Myocyte (in vitro differentiated cells): ENCODE results near the gene HDGFL3. TPM values are rescaled to one million over a fixed set of nuclear protein-coding genes. Genes with fewer than 3 reads are reported as not detected.
"Not testable (repeated sequence)": the region's sequence is repeated elsewhere in the genome, so short reads cannot be mapped to it uniquely, and the experiment has no call there.

Experiments used
- DNase-seq: peaks from one replicate; pipeline ENCODE4 v3.0.0-alpha.2; 2012; ENCODE audit warnings: low read depth
- polyA plus RNA-seq: library from polyadenylated mRNA; unstranded; fragments of >200 nt; gene quantifications from one replicate; pipeline ENCODE4 v1.2.1, GENCODE V29; 2012; ENCODE audit warnings: missing spikeins
- total RNA-seq: library from RNA; depleted of rRNA; stranded (reverse); fragments of >200 nt; gene quantifications from 2 replicates; pipeline ENCODE4 v1.2.3, GENCODE V29; 2014

The HDGFL3 gene
- total RNA-seq: 40.9 and 43.3 TPM in 2 replicates
- polyA plus RNA-seq: 38.1 TPM

DNA sequence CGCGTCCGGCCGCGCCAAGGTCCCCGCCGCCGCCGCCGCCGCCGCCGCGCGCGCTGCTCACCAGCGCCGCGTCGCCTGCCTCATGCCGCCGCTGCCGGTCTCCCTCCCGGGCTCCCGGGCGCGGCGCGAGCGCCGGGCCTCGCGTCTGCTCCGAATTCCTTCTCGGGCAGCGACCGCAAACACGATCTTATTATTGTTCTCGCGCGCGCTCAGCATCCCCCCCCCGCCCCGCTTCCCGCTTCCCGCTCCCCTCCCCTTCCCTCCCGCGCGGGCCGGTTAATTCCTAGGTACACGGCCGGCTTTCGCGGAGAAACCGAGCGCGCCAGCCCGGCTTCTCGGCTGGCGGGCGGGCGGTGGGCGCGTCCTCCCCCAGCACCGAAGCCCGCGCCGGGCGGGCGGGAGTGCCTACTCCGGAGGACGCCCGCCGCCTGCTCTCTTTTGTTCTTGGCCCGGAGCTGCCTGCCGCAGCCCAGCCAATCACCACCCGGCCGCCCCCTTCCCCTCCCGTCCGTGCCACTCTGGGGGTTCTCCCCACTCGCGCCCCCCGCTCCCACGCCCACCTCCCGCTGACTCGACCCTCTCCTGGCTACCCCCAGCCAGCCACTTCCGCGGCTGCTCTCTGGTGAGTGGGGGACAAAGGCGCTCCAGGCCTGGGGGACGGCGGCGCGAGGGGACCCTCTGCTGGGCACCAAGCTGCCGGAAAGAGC, at the start of gene HDGFL3:
TSS of gene HDGFL3 (minus strand) at position 164 of the 707 bp plus-strand sequence. CDS start 409 bp downstream, outside the sequence.
- DNase-seq: peak; percentile 71

DNA sequence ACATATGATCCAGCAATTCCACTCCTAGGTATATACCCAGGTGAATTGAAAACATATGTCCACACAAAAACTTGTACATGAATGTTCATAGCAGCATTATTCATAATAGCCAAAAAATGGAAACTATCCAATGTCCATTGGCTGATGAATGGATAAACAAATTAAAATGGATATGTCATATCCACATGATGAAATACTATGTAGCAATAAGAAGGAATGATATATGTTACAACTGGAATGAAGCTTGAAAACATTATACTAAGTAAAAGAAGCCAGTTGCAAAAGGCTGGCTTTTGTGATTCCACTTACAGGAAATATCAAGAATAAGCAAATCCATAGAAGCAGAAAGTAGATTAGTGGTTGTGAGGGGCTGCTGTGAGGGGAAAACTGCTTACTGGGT, 43.2 kb upstream of the HDGFL3 start:
- no peak for DNase-seq

DNA sequence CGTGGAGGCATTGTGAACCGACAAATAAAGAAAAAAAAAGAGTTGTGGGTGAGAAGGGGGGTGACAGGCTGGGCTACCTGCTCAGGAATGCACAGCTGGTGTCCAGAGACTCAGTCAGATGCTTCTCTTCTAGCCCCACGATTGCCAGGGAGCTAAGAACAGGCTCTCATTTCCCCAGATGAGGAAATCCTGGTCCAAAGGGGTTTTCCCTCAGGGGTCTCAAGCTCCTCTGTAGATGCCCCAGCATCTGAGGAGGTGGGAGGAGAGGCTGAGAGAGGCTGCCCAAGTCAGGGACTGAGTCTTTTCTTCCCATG, 41.4 kb upstream of the HDGFL3 start:
- DNase-seq: no peak

DNA sequence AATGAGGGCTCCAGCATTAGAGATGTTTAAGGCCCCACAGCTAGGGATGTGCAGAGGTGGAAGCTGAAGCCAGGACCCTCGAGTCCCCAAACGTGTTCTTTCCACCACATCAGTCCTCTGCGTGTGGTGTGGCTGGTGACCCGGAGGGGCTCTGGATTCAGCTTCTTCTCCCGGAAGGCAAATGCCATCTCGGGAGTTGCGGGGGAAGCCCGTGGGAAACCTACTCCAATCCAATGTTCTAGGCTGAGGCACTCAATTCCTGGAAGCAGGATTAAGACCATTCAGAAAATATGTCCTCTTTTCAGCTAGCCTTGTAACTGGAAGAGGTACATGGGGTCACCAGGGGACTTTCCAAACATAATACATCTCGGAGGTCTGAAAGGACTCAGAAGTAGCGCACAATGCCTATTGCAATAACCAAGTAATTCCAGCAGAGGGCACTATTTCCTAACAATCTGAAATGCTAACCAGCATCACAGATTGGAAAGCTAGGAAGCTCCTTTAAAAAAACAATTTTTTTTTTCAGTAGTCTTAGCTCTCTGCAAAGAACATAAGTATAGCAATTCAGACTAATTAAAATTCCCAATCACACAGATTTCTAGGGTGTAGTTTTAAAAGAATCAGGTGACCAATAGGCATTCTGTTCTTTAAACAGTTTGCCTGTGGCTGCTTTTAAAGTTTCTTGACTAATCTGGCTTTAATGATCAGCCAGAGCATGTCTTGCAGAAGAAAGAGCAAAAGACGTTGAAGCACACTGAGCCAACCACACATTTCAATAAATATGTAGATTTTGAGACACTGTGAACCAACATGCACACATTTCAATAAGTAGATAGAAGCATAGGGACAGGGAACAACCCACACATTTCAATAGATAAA, 40.8 kb upstream of the HDGFL3 start:
- DNase-seq: peak; percentile 77

DNA sequence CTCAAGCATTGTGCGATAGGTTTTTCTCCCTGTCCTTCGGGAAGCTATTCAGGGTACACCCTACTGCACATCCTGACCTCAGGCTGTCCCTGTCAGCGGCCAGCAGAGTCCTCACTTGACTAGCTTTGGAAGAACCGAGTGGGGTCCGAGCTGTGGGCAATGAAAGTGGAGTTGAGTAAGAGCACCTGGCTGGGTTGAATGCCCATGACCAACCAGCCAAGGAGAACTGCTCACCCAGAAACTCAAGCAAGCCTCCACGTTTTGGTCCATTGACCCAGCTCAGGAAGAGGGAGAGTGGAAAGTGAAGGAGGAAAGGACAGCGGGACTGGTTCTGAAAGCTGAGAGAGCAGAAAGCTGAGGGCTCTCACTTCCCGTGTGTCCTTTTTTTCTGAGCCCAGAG, 36.0 kb upstream of the HDGFL3 start:
- no peak for DNase-seq

DNA sequence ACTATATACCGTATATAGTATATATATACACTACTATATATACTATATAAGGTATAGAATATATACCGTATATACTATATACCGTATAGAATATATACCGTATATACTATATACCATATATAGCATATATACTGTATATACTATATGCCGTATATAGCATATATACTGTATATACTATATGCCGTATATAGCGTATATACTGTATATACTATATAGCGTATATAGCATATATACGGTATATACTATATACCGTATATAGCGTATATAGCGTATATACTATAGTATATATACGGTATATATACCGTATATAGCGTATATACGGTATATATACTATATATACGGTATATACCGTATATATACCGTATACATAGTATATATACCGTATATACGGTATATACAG, 22.6 kb upstream of the HDGFL3 start:
- no peak for DNase-seq

DNA sequence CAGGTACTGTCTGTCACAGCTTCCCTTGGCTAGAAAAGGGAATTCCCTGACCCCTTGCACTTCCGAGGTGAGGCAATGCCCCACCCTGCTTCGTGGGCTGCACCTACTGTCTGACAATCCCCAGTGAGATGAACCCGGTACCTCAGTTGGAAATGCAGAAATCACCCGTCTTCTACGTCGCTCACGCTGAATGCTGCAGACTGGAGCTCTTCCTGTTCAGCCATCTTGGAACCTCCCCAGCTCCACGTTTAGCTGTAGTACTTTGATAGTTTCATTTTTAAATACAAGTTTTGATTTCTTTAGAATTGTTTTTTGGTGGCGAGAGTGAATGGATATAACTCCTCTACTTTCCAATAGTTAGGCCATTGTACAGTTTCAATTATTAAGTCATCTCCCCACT, 17.8 kb upstream of the HDGFL3 start:
- DNase-seq: no peak

DNA sequence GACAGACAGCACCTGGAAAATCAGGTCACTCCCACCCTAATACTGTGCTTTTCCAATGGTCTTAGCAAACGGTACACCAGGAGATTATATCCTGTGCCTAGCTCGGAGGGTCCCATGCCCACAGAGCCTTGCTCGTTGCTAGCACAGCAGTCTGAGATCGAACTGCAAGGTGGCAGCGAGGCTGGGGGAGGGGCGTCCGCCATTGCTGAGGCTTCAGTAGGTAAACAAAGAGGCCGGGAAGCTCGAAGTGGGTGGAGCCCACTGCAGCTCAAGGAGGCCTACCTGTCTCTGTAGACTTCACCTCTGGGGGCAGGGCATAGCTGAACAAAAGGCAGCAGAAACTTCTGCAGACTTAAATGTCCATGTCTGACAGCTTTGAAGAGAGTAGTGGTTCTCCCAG, 14.2 kb upstream of the HDGFL3 start:
- not testable (repeated sequence) for DNase-seq

DNA sequence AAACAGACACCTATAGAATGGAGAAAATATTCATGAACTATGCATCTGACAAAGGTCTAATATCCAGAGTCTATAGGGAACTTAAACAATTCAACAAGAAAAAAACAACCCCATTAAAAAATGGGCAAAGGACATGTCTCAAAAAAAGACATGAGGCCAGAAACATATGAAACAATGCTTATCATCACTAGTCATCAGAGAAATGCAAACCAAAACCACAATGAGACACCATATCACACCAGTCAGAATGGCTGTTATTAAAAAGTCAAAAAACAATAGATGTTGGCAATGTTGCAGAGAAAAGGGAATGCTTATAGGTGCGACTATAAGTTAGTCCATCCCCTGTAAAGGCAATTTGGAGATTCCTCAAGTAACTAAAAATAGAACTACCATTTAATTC, 11.4 kb upstream of the HDGFL3 start:
- no peak for DNase-seq

DNA sequence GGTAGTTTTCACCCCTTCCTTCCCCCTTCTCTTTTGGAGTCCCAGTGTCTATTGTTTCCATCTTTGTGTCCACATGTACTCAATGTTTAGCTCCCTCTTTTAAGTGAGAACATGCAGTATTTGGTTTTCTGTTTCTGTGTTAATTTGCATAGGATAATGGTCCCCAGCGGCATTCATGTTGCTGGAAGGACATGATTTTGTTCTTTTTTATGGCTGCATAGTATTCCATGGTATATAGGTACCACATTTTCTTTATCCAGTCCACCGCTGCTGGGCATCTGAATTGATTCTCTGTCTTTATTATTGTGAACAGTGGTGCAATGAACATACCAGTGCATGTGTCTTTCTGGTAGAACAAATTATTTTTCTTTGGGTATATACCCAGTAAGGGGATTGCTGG, 7.7 kb upstream of the HDGFL3 start:
- no peak for DNase-seq

DNA sequence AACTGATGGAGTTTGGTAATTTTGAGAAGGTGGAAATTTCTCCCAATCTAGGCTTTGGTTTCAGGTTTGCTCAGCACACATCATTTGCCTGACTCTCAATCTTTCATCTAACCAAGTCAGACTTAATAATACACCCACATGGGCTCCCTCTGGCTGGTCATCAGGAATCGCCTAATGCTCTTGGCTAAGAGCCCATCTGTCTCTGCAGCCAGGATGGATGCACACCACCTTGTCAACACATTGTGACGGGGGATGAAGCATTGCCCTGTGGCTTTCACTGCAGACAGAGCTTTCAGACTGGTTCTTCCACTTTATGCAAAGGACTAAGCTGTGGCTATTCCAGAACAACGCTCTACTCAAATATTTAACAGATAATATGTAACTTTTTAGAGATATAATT, 3.0 kb upstream of the HDGFL3 start:
- DNase-seq: peak; percentile 30

DNA sequence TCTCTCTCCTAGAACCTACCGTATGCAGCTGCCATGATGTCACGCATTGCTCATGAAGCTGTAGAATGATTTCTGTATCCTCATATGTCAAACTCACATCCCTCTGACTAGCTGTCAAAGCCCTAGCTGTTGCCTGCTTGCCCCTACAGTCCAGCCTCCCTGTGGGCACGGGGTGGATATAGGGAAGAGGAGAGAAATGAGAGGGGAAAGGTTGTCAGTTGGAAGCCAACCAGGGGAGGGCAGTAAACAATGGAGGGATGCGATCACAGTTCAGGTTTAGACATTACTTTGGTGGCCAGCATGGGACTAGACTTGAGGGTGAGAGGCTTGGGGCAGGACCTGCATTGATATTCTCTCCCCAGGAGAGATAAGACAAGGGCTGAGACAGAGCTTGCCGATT, 1.7 kb upstream of the HDGFL3 start:
- no peak for DNase-seq

DNA sequence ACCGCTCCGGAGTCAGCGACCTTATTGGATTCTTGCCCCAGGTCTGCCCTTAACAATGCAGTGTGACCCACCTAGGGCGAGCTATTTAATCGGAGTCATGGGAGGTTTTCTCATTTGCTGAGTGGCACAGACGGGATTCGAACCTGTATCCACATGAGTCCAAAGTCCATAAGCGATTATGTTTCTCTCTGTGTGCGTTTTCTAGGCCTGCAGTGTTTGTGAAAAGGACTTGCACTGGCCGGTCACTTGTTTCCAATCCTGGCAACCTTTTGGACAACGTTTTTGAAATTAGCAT, 691 bp upstream of the HDGFL3 start:
- no peak for DNase-seq

DNA sequence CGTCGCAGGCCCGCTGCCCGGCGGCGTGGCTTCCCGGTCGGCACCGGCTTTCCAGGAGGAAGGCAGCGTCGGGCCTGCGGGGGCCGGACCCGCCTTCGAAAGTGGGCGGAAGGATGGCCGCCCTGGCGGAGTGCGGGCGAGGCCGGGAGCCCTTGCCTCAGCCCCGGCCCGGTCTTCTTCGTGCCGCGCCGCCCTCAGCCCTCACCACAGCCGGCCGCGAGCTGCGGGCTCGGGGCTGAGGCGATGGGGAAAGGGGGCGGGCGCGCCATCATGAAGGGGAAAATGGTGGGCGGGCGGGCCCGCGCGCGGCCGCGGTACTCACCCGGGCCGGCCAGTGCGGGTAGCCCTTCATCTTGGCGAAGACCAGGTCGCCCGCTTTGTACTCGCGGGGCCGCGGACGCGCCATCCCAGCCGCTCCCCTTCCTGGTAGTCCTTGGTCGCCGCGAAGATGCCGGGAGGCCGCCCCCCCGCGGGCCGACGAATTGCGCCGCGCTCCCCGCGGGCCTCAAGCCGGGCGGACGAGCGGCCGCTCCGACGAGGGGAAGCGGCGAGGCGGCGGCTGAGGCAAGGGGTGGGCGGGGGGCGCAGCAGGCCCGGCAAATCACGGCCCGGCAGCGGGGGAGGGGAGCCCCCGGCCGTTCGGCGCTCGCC, 489 bp downstream of the HDGFL3 start:
- peak; percentile 52 for DNase-seq

DNA sequence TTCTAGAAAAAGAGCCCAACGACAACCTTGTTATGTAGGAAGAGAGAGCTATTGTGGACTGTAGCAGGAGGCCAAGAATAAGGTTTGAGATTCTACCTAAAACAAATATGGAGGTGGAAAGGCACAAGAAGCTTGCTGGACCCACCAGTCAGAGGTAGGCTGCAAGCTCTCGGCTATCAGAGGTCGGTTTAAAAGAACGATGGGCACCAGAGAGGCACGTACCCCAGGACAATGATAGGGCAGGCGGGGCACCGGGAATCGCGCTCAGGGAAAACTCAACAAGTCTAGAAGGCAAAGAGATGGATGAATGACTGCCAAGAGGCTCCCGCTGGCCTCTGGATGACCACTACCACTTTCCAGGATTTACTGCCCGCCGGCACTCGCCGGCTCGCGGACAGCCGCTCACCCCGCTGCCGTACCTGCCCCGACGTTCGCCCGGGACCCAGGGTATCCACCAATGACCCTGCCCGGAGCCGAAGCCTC, 1.1 kb downstream of the HDGFL3 start:
- DNase-seq: peak; percentile 52

DNA sequence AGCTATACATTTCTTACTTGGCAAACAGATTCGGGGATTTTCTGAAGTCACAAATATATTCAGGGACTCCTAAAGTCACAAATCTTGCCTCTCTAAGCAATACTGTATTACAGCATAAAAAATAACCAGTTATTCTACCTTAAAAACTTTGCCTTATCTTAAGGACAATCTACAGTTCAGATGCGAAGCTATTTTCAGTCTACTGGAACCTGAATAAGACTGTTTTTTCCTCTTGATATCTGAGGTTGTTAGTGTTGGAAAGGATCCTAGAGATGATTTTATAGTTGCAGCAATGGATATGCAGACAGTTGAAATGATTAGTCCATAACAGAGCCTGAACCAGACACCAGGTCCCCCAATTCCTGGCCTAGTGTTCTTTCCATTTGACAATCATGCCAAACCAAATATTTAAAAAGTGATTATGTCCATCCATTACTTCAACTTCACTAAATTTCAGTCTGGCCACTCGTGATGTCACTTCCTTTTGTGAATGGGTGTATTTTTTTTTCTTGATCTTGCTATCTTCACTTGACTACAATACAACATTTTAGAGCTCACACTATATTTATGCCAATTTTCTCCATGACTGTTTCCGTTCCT, 1.8 kb downstream of the HDGFL3 start:
- DNase-seq: peak; percentile 29

DNA sequence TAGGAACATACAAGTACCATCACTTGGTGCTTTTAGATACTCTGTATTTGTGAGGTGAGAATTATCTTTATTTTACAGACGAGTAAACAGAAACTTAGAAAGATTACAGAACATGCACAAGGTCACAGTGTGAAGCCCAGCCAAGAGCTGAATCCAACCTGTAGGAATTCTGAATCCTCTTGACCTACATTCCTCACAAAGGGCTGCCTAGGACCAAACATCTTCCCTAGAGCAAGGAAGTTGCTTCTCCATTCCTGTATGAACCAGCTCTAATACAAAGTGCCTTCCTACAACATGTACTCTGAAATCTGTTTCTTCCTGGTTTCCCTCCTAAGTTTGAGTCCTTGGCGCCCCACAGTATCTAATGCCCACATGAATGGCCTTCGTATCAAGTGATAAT, 2.9 kb downstream of the HDGFL3 start:
- DNase-seq: no peak

DNA sequence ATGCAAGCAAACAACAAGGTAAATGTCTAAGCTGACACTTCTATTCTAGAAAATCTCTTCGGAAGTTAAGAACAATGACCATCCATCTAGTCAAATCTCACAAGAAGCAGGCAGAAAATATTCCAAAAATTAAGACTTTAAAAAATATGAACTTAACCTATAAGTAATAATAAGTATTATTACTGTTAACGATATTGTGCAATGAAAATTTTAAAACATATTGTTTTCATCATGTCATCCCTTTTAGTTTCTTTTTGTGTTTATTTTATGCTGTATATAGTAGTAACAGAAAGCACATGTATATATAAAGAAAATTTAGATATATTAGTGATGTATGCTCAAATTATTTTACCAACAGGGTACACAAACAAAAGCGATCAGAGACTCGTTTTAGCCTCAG, 4.1 kb downstream of the HDGFL3 start:
- DNase-seq: no peak

DNA sequence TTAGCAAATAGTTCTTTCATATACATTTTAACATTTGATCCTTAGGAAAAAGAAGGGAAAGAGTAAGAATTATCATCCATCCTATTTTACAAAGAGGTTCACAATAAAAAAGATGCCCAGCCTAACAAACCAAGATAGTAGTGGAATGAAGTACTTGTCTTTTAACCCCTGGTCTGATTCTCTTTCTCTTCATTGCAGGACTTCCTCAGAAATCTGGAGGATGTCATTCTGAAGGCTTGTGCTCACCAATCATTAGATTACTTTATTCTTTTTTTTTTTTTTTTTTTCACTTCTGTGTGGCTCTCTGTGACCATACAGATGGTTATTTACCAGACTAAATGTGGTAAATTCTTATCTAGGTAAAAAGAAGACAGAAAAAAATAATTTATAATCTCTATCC, 7.0 kb downstream of the HDGFL3 start:
- no peak for DNase-seq

DNA sequence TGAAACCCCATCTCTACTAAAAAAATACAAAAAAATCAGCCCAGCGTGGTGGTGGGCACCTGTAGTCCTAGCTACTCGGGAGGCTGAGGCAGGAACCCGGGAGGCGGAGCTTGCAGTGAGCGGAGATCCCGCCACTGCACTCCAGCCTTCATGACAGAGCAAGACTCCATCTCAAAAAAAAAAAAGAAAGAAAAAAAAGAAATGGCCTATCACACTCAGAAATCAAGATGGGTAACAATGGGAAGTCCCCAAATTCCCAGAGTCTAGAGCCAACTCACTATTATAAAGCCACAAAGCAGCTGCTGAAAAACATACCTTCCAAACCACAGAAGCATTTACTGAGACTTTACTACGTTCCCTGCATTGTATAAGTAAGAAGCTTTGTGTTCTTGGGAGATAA, 7.5 kb downstream of the HDGFL3 start:
- DNase-seq: peak; percentile 64

DNA sequence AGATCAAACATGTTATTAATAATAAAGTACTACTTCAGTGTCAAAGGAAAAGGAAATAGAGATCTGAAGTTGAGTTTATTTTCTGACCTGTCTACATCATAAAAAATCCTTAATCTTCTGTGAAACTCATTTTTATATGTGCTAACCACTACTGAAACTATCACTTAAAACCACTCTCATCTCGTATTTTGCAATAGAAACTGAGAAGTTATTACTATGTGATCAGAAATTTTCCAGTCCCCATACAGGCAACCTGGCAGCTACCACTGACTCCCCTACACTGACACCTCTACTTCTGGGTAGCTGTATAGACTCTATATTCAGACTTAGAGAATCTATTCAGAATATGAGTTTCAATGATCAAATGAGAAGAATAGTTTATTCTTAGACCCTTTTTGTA, 8.3 kb downstream of the HDGFL3 start:
- DNase-seq: no peak

DNA sequence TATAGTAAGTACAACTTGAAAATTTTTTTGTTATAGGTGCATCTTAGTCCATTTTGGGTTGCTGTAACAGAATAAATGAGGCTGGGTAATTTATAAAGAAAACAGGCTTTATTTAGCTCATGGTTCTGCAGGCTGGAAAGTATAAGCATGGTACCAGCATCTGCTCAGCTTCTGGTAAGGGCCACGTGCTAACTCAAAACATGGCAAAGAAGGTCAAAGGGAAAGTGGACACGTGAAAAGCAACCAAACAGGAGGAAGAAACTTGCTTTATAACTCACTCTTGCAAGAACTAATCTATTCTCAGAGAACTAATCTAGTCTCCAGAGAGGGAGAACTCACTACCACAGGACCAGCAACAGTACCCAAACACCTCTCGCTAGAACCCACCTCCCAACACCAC, 9.1 kb downstream of the HDGFL3 start:
- DNase-seq: no peak
